K562 (cell line): Measurements from ENCODE around the gene FMN1. TPM values are rescaled to one million over a fixed set of nuclear protein-coding genes. Genes with fewer than 3 reads are reported as not detected.

Source experiments
- CHAMP1 ChIP-seq: fragments of 450-650 bp; IDR thresholded peaks from 2 replicates; pipeline ENCODE4 v1.6.1; 2016; ENCODE audit warnings: mild to moderate bottlenecking
- ELF4 ChIP-seq: fragments of 450-650 bp; formaldehyde crosslinking; IDR thresholded peaks from 2 replicates; pipeline ENCODE4 v1.4.0; 2022; ENCODE audit warnings: missing genetic modification characterization
- ERF ChIP-seq: fragments of 450-650 bp; formaldehyde crosslinking; IDR thresholded peaks from 2 replicates; pipeline ENCODE4 v1.4.0; 2020; ENCODE audit warnings: mild to moderate bottlenecking, mixed read lengths
- NFXL1 ChIP-seq: fragments of 450-650 bp; formaldehyde crosslinking; IDR thresholded peaks from 2 replicates; pipeline ENCODE4 v1.4.0; 2021; ENCODE audit warnings: mild to moderate bottlenecking
- PBX2 ChIP-seq, 2 experiments: IDR thresholded peaks in 1 of 2; conservative IDR thresholded peaks in 1 of 2; 2 replicates each; pipeline ENCODE4 v1.6.1; 2016; ENCODE audit warnings: low read depth in 2 of 2, mild to moderate bottlenecking in 1 of 2, missing compliant biosample characterization in 1 of 2, missing genetic modification characterization in 1 of 2, moderate library complexity in 1 of 2
- POLR2AphosphoS2 ChIP-seq: IDR thresholded peaks from 2 replicates; pipeline ENCODE4 v1.6.1; 2012; ENCODE audit warnings: low read length, improper control_type of control experiment
- ZNF354B ChIP-seq: fragments of 250-450 bp; sonication (Bioruptor Pico); IDR thresholded peaks from 2 replicates; pipeline ENCODE4 v1.4.0; 2020
- polyA plus RNA-seq, 8 experiments: library from polyadenylated mRNA; depleted of rRNA in 4 of 8; stranded (reverse) in 5 of 8; unstranded in 3 of 8; fragments of >200 nt; fragmentation: Nextera tagmentation in 2 of 8; fragmentation: Illumina TruSeq in 1 of 8; extraction: Ambion mirVana in 2 of 8; extraction: Trizol in 1 of 8; gene quantifications; 2 replicates each; pipeline versions ENCODE4 v1.2.1 to v1.2.3, GENCODE V29; 2011 to 2014; ENCODE audit warnings: inconsistent platforms in 1 of 8, missing spikeins in 1 of 8
- total RNA-seq, 7 experiments: library from RNA; depleted of rRNA in 6 of 7; stranded (reverse); fragments of >200 nt in 6 of 7; fragmentation: Illumina TruSeq in 2 of 7; extraction: Trizol in 2 of 7; gene quantifications; 2 replicates each; pipeline versions ENCODE4 v1.2.1 to v1.2.3, GENCODE V29; 2011 to 2021; ENCODE audit warnings: low replicate concordance in 1 of 7
- TF ChIP-seq, protein P1 (sequence below), 2 experiments: IDR thresholded peaks; 2 replicates each; pipeline ENCODE4 v1.6.1; 2012; ENCODE audit warnings: improper control_type of control experiment in 2 of 2, low read depth in 2 of 2, low read length in 2 of 2, borderline replicate concordance in 1 of 2

The FMN1 gene
- total and polyA plus RNA-seq, 9 of the 15 experiments (the other 6 are each of a cell fraction or from before 2014, with no cell fraction given), result 0.03 to 0.07 (median 0.04) TPM; not detected in 6

GRCh38 chr15:32990071-32990470 is 204.4 kb downstream of the FMN1 start (continued):
- TF ChIP-seq, protein P1, sequence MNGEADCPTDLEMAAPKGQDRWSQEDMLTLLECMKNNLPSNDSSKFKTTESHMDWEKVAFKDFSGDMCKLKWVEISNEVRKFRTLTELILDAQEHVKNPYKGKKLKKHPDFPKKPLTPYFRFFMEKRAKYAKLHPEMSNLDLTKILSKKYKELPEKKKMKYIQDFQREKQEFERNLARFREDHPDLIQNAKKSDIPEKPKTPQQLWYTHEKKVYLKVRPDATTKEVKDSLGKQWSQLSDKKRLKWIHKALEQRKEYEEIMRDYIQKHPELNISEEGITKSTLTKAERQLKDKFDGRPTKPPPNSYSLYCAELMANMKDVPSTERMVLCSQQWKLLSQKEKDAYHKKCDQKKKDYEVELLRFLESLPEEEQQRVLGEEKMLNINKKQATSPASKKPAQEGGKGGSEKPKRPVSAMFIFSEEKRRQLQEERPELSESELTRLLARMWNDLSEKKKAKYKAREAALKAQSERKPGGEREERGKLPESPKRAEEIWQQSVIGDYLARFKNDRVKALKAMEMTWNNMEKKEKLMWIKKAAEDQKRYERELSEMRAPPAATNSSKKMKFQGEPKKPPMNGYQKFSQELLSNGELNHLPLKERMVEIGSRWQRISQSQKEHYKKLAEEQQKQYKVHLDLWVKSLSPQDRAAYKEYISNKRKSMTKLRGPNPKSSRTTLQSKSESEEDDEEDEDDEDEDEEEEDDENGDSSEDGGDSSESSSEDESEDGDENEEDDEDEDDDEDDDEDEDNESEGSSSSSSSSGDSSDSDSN (IDR thresholded peaks at IDR 0.05; ENCODE audit: borderline replicate concordance in 1 of 2, low read depth in 2 of 2, low read length in 2 of 2), result no peak
- TF ChIP-seq ELF4 (CRISPR knock-in tag) (no peak), POLR2AphosphoS2 (no peak), ZNF354B (CRISPR knock-in tag) (no peak), NFXL1 (CRISPR knock-in tag) (no peak), ERF (no peak), CHAMP1 (no peak), PBX2 (CRISPR knock-in tag; IDR thresholded peaks at IDR 0.05; ENCODE audit: low read depth) (no peak), PBX2 (tag; conservative IDR thresholded peaks at IDR 0.05; ENCODE audit: low read depth) (no peak)
- TF ChIP-seq, all 486 proteins: peak for 0
